Astrocyte of the cerebellum (primary cell): ENCODE data around the gene TRABD2B.

Experiments
- DNase-seq: peaks from one replicate; pipeline ENCODE4 v3.0.0-alpha.2; 2011; ENCODE audit warnings: low read depth
- H3K4me3 ChIP-seq: 2 replicates; pipeline ENCODE4 v1.5.1; 2011; ENCODE audit warnings: mild to moderate bottlenecking, low read depth, low read length, moderate library complexity
- CTCF ChIP-seq: IDR thresholded peaks from 2 replicates; pipeline ENCODE4 v1.5.1; 2012; ENCODE audit warnings: low read length, low read depth, moderate library complexity, mild to moderate bottlenecking; ENCODE audit errors: missing control alignments
- in situ Hi-C: cut with HindIII; loops from 2 replicates; pipeline ENCODE4 v1.10.0; 2017; ENCODE audit warnings: low sequenced_read_pairs

The TRABD2B gene

GRCh38 chr1:47784497-47784822, 212.7 kb downstream of the TRABD2B start:
- TF ChIP-seq CTCF = no peak
- no peak overlapping the region for H3K4me3 ChIP-seq
- no peak for DNase-seq
- in situ Hi-C loops = no loop called here

- no peak for TF ChIP-seq CTCF
- no peak overlapping the region for H3K4me3 ChIP-seq
- no peak for DNase-seq
- in situ Hi-C loops = no loop called here
These were observed 213.3 kb downstream of the TRABD2B start for GRCh38 chr1:47783638-47784496.

GRCh38 chr1:47782414-47783166, 214.6 kb downstream of the TRABD2B start:
- DNase-seq = no peak
- H3K4me3 ChIP-seq = no peak overlapping the region
- TF ChIP-seq CTCF = no peak
- in situ Hi-C loops = no loop called here

GRCh38 chr1:47781171-47781959, 215.8 kb downstream of the TRABD2B start:
- no peak for TF ChIP-seq CTCF
- in situ Hi-C loops = no loop called here
- DNase-seq = no peak
- no peak overlapping the region for H3K4me3 ChIP-seq

GRCh38 chr1:47780469-47780995, 216.7 kb downstream of the TRABD2B start:
- TF ChIP-seq CTCF = no peak
- DNase-seq = no peak
- in situ Hi-C loops = no loop called here
- no peak overlapping the region for H3K4me3 ChIP-seq

- no peak overlapping the region for H3K4me3 ChIP-seq
- TF ChIP-seq CTCF = no peak
- DNase-seq = no peak
- in situ Hi-C loops = no loop called here
These were observed 217.6 kb downstream of the TRABD2B start for GRCh38 chr1:47779613-47780012.
